HCT116 (cell line): ENCODE results near the gene ZNF496. TPM values are rescaled to one million over a fixed set of nuclear protein-coding genes. Genes with fewer than 3 reads are reported as not detected.

Experiments used
- ATAC-seq: fragments of 200-7000 bp; cut with Tn5 transposase; 2 replicates; pipeline ENCODE4 v1.9.1; 2020; ENCODE audit warnings: mild to moderate bottlenecking, moderate library complexity
- BruUV-seq: library from RNA; stranded (reverse); fragments of 400-500 nt; replicated peaks from 2 replicates; lab custom pipeline; 2021; lab: Mats Ljungman, UMichigan
- CTCF ChIA-PET: fragments of 300-600 bp; sonication (Branson Sonifier 250); formaldehyde crosslinking; loops from one replicate; lab custom pipeline; 2021; ENCODE audit warnings: antibody characterized with exemption; lab: Charles Lee
- POLR2A ChIA-PET: fragments of 300-600, 350-600 bp; sonication (Branson Sonifier 250); formaldehyde crosslinking; loops from one replicate; lab custom pipeline; 2021; ENCODE audit warnings: antibody characterized with exemption; lab: Charles Lee
- RAD21 ChIA-PET, 2 experiments: fragments of 300-600 bp; sonication (Branson Sonifier 250); formaldehyde crosslinking; loops; one replicate each; lab custom pipeline; 2023; ENCODE audit warnings: low total read pairs in 2 of 2; ENCODE audit not compliant: uncharacterized antibody in 2 of 2, unreplicated experiment in 2 of 2, low non-redundant PET in 1 of 2; lab: Charles Lee
- DNase-seq: peaks from one replicate; pipeline ENCODE4 v3.0.0-alpha.2; 2010; ENCODE audit warnings: low read depth, low spot score
- H2AFZ ChIP-seq: fragments of 200-600 bp; shearing (Covaris generic), sonication (generic); 2 replicates; pipeline ENCODE4 v1.6.1; 2017; ENCODE audit warnings: low read depth, mixed run types, mixed read lengths, antibody characterized with exemption, low read length; ENCODE audit not compliant: poor library complexity, severe bottlenecking
- H3K27ac ChIP-seq: 2 replicates; pipeline ENCODE4 v1.5.1; 2012; ENCODE audit warnings: low read depth, low read length
- H3K27me3 ChIP-seq: fragments of 200-600 bp; sonication (generic); 2 replicates; pipeline ENCODE4 v1.6.1; 2016; ENCODE audit warnings: mixed run types, low read length, mixed read lengths; ENCODE audit not compliant: insufficient read depth
- H3K36me3 ChIP-seq, 2 experiments: fragments of 200-500 bp in 1 of 2; fragments of 200-600 bp in 1 of 2; sonication (Bioruptor generic) in 1 of 2; sonication (generic) in 1 of 2; 2 replicates each; pipeline versions ENCODE4 v1.5.1 to v1.6.1; 2014 to 2016; ENCODE audit warnings: low read length in 2 of 2, inconsistent platforms in 1 of 2, mixed read lengths in 1 of 2, mixed run types in 1 of 2; ENCODE audit not compliant: insufficient read depth in 2 of 2, control insufficient read depth in 1 of 2
- H3K4me1 ChIP-seq, 2 experiments: fragments of 200-600 bp in 1 of 2; sonication (generic) in 1 of 2; 2 replicates each; pipeline versions ENCODE4 v1.5.1 to v1.6.1; 2012 to 2017; ENCODE audit warnings: low read length in 2 of 2, inconsistent platforms in 1 of 2, mild to moderate bottlenecking in 1 of 2, mixed read lengths in 1 of 2, mixed run types in 1 of 2, moderate library complexity in 1 of 2; ENCODE audit not compliant: insufficient read depth in 2 of 2, control insufficient read depth in 1 of 2
- H3K4me2 ChIP-seq: fragments of 200-600 bp; sonication (generic); 2 replicates; pipeline ENCODE4 v1.6.1; 2017; ENCODE audit warnings: mixed run types, low read length, mixed read lengths
- H3K4me3 ChIP-seq, 2 experiments: fragments of 200-600 bp in 1 of 2; sonication (generic) in 1 of 2; replicated peaks in 1 of 2; 2 replicates each; pipeline ENCODE4 v1.5.1; 2011 to 2016; ENCODE audit warnings: low read length in 2 of 2, control low read depth in 1 of 2, low read depth in 1 of 2, mild to moderate bottlenecking in 1 of 2, mixed read lengths in 1 of 2, mixed run types in 1 of 2
- H3K79me2 ChIP-seq: fragments of 200-600 bp; sonication (generic); 2 replicates; pipeline ENCODE4 v1.6.1; 2017; ENCODE audit warnings: mild to moderate bottlenecking, mixed run types, low read length, moderate library complexity, mixed read lengths; ENCODE audit not compliant: insufficient read depth
- H3K9ac ChIP-seq: fragments of 200-600 bp; sonication (generic); 2 replicates; pipeline ENCODE4 v1.6.1; 2016; ENCODE audit warnings: low read length, mixed read lengths
- H3K9me2 ChIP-seq: fragments of 200-600 bp; sonication (generic), shearing (Covaris generic); 2 replicates; pipeline ENCODE4 v1.6.1; 2017; ENCODE audit warnings: mixed run types, mild to moderate bottlenecking, moderate library complexity; ENCODE audit not compliant: insufficient read depth
- H3K9me3 ChIP-seq, 2 experiments: fragments of 200-500 bp in 1 of 2; fragments of 200-600 bp in 1 of 2; sonication (Bioruptor generic) in 1 of 2; sonication (generic) in 1 of 2; 2 replicates each; pipeline ENCODE4 v1.6.1; 2014 to 2017; ENCODE audit warnings: low read length in 2 of 2, mixed read lengths in 2 of 2, inconsistent platforms in 1 of 2, low read depth in 1 of 2, mild to moderate bottlenecking in 1 of 2, mixed run types in 1 of 2, moderate library complexity in 1 of 2; ENCODE audit not compliant: control insufficient read depth in 1 of 2, insufficient read depth in 1 of 2
- H4K20me1 ChIP-seq: fragments of 200-600 bp; sonication (generic), shearing (Covaris generic); 2 replicates; pipeline ENCODE4 v1.6.1; 2017; ENCODE audit warnings: mixed run types, mild to moderate bottlenecking, moderate library complexity; ENCODE audit not compliant: insufficient read depth
- CBX3 ChIP-seq: IDR thresholded peaks from 2 replicates; pipeline ENCODE4 v1.6.1; 2012; ENCODE audit warnings: low read depth
- CEBPB ChIP-seq: IDR thresholded peaks from 2 replicates; pipeline ENCODE4 v1.6.1; 2012; ENCODE audit warnings: low read depth
- EGR1 ChIP-seq: IDR thresholded peaks from 2 replicates; pipeline ENCODE4 v1.6.1; 2012; ENCODE audit warnings: low read depth
- ELF1 ChIP-seq: IDR thresholded peaks from 2 replicates; pipeline ENCODE4 v1.6.1; 2012; ENCODE audit warnings: low read depth, borderline replicate concordance
- EZH2 ChIP-seq: fragments of 200-600 bp; sonication (generic); IDR thresholded peaks from 2 replicates; pipeline ENCODE4 v1.6.1; 2017; ENCODE audit warnings: antibody characterized with exemption, mixed run types
- EZH2phosphoT487 ChIP-seq: fragments of 200-600 bp; IDR thresholded peaks from 2 replicates; pipeline ENCODE4 v1.6.1; 2018; ENCODE audit warnings: antibody characterized with exemption, borderline replicate concordance
- POLR2A ChIP-seq: IDR thresholded peaks from 2 replicates; pipeline ENCODE4 v1.7.0; 2011; ENCODE audit warnings: borderline replicate concordance; ENCODE audit not compliant: insufficient read depth, insufficient read length; ENCODE audit errors: extremely low read depth
- POLR2AphosphoS5 ChIP-seq: IDR thresholded peaks from 2 replicates; pipeline ENCODE4 v1.6.1; 2011; ENCODE audit warnings: mild to moderate bottlenecking, low read depth, low read length, moderate library complexity
- RAD21 ChIP-seq: IDR thresholded peaks from 2 replicates; pipeline ENCODE4 v1.6.1; 2012; ENCODE audit warnings: low read depth, mild to moderate bottlenecking
- SIN3A ChIP-seq: IDR thresholded peaks from 2 replicates; pipeline ENCODE4 v1.6.1; 2012; ENCODE audit warnings: low read depth
- SRF ChIP-seq: IDR thresholded peaks from 2 replicates; pipeline ENCODE4 v1.6.1; 2012; ENCODE audit warnings: low read depth
- TCF7L2 ChIP-seq: IDR thresholded peaks from 2 replicates; pipeline ENCODE4 v1.7.0; 2011; ENCODE audit warnings: borderline replicate concordance, inconsistent platforms; ENCODE audit not compliant: insufficient read depth, insufficient read length; ENCODE audit errors: extremely low read depth
- YY1 ChIP-seq: IDR thresholded peaks from 2 replicates; pipeline ENCODE4 v1.6.1; 2011; ENCODE audit warnings: low read length, low read depth, moderate library complexity, mild to moderate bottlenecking; ENCODE audit not compliant: insufficient replicate concordance; ENCODE audit errors: extremely low read depth
- ZFX ChIP-seq: fragments of 450-650 bp; IDR thresholded peaks from 2 replicates; pipeline ENCODE4 v1.6.1; 2017
- ZNF274 ChIP-seq: fragments of 200-500 bp; sonication (Bioruptor generic); IDR thresholded peaks from 2 replicates; pipeline ENCODE4 v1.6.1; 2014; ENCODE audit warnings: mild to moderate bottlenecking, low read depth, low read length, inconsistent platforms
- intact Hi-C: fragments of 100-400 bp; cut with micrococcal nuclease; formaldehyde crosslinking; loops from 2 replicates; pipeline ENCODE4 v1.10.0; 2022
- total RNA-seq: library from RNA; stranded (reverse); gene quantifications from one replicate; pipeline ENCODE4 v1.2.1, GENCODE V29; 2021; ENCODE audit not compliant: unreplicated experiment
- TF ChIP-seq, protein P1 (sequence below), 3 experiments: fragments of 200-600 bp in 1 of 3; sonication (generic) in 1 of 3; IDR thresholded peaks in 2 of 3; conservative IDR thresholded peaks in 1 of 3; 2 replicates each; pipeline ENCODE4 v1.5.1; 2012 to 2017; ENCODE audit warnings: low read depth in 2 of 3, low read length in 2 of 3, antibody characterized with exemption in 1 of 3, borderline replicate concordance in 1 of 3, control low read depth in 1 of 3, mild to moderate bottlenecking in 1 of 3, mixed read lengths in 1 of 3, mixed run types in 1 of 3, moderate library complexity in 1 of 3; ENCODE audit not compliant: insufficient read depth in 1 of 3
- TF ChIP-seq, protein P2 (sequence below): IDR thresholded peaks from 2 replicates; pipeline ENCODE4 v1.6.1; 2011; ENCODE audit warnings: mild to moderate bottlenecking, low read length, moderate library complexity; ENCODE audit not compliant: insufficient replicate concordance; ENCODE audit errors: extremely low read depth

Gene ZNF496
- total RNA-seq, 1 experiment from 2014 or later: 37.4 TPM

DNA sequence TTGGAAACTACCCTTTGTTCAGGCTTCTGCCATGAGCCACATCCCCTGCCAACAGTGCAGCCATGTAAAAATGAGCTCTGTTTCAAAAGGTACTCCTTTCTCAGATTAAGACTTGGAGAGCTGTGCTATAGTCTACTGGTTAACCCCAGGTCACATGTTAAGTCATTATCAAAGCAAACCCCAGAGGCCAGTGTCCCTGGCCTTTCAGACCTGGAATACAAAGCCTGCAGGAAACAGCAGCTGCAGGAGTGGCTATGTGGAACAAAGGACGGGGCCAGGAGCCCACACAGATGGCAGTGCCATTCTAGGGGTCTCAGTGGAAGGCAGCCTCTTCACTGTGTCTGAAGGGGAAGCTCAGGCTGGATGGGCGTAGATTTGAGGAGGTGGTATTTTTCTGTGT, 6.7 kb downstream of the ZNF496 start:
- no peak for ATAC-seq
- no peaks in the 10 kb centered on the region for H3K9me2 ChIP-seq
- intact Hi-C loops: no loop called here
- no peak for TF ChIP-seq ZNF274
- no peak for TF ChIP-seq RAD21
- TF ChIP-seq SRF: no peak
- TF ChIP-seq, protein P1, sequence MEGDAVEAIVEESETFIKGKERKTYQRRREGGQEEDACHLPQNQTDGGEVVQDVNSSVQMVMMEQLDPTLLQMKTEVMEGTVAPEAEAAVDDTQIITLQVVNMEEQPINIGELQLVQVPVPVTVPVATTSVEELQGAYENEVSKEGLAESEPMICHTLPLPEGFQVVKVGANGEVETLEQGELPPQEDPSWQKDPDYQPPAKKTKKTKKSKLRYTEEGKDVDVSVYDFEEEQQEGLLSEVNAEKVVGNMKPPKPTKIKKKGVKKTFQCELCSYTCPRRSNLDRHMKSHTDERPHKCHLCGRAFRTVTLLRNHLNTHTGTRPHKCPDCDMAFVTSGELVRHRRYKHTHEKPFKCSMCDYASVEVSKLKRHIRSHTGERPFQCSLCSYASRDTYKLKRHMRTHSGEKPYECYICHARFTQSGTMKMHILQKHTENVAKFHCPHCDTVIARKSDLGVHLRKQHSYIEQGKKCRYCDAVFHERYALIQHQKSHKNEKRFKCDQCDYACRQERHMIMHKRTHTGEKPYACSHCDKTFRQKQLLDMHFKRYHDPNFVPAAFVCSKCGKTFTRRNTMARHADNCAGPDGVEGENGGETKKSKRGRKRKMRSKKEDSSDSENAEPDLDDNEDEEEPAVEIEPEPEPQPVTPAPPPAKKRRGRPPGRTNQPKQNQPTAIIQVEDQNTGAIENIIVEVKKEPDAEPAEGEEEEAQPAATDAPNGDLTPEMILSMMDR (IDR thresholded peaks at IDR 0.05 in 2 of 3, conservative IDR thresholded peaks at IDR 0.05 in 1 of 3; ENCODE audit: borderline replicate concordance in 1 of 3, insufficient read depth in 1 of 3, low read depth in 2 of 3, low read length in 2 of 3): no peak
- no peak for TF ChIP-seq TCF7L2
- TF ChIP-seq ELF1: no peak
- no peak for TF ChIP-seq EZH2phosphoT487
- TF ChIP-seq POLR2A: no peak
- TF ChIP-seq CEBPB: no peak
- no peak for TF ChIP-seq SIN3A
- TF ChIP-seq POLR2AphosphoS5: no peak
- TF ChIP-seq ZFX: no peak
- TF ChIP-seq CBX3: no peak
- TF ChIP-seq YY1: no peak
- TF ChIP-seq, protein P2, sequence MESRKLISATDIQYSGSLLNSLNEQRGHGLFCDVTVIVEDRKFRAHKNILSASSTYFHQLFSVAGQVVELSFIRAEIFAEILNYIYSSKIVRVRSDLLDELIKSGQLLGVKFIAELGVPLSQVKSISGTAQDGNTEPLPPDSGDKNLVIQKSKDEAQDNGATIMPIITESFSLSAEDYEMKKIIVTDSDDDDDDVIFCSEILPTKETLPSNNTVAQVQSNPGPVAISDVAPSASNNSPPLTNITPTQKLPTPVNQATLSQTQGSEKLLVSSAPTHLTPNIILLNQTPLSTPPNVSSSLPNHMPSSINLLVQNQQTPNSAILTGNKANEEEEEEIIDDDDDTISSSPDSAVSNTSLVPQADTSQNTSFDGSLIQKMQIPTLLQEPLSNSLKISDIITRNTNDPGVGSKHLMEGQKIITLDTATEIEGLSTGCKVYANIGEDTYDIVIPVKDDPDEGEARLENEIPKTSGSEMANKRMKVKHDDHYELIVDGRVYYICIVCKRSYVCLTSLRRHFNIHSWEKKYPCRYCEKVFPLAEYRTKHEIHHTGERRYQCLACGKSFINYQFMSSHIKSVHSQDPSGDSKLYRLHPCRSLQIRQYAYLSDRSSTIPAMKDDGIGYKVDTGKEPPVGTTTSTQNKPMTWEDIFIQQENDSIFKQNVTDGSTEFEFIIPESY: no peak
- no peak for TF ChIP-seq EGR1
- no peak for TF ChIP-seq EZH2
- H3K36me3 ChIP-seq: peaks cover 39 to 40% of the 10 kb centered on the region in 2 experiments
- no peak overlapping the region for H2AFZ ChIP-seq
- no peak overlapping the region for H3K9ac ChIP-seq
- H3K27ac ChIP-seq: no peak overlapping the region
- no peak overlapping the region for H3K4me3 ChIP-seq
- H4K20me1 ChIP-seq: 0 out of 2 replicates have a peak, but pooled peaks cover 2% of the 10 kb centered on the region
- no peaks in the 10 kb centered on the region for H3K27me3 ChIP-seq
- CTCF ChIA-PET: no interaction called here
- DNase-seq: no peak
- BruUV-seq: no TSS peak
- H3K4me1 ChIP-seq: peaks cover under 1% of the 10 kb centered on the region in 2 experiments; a peak in 3 of 4 replicates
- no peak overlapping the region for H3K4me2 ChIP-seq
- POLR2A ChIA-PET: no interaction called here
- RAD21 ChIA-PET: no interaction called here
- H3K79me2 ChIP-seq: peaks cover 32% of the 10 kb centered on the region
- no peaks in the 10 kb centered on the region for H3K9me3 ChIP-seq
